ENCODE measurements around the gene MCCD1. TPM values are rescaled to one million over a fixed set of nuclear protein-coding genes. Genes with fewer than 3 reads are reported as not detected.

The MCCD1 gene
- total RNA-seq, 1 experiment from 2014 or later, result not detected

DNA sequence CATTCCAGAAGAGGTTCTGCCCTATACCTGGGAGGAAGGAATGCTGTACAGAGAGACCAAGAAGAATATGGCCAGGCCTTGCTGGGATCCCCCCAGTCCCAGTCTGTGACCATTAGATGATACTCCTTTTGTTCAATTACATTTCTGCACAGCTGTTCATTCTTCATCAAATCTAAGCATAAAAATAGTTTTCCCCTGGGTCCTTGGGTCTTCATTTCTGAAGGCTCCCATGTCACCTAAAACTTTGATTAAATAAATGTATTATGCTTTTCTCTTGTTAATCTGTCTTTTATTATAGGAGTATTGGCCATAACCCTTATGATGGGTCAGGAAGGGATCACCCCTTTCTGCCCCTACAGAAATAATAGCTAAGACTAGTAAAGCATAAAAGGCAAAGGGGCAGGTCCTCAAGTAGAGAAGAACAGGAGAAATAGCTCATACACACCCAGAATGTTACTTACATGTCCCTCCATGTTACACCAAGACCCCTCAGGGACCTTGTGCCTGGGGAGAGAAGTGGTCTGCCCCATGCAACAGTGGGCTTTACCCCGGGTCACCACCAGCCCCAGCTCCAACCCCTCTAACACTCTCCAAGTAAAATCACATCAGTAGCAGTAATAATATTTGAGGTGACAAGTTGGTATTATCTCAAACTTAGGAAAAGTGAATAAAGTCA lies 41.2 kb downstream of the MCCD1 start:
- no peak for DNase-seq (ENCODE audit: low read depth)

DNA sequence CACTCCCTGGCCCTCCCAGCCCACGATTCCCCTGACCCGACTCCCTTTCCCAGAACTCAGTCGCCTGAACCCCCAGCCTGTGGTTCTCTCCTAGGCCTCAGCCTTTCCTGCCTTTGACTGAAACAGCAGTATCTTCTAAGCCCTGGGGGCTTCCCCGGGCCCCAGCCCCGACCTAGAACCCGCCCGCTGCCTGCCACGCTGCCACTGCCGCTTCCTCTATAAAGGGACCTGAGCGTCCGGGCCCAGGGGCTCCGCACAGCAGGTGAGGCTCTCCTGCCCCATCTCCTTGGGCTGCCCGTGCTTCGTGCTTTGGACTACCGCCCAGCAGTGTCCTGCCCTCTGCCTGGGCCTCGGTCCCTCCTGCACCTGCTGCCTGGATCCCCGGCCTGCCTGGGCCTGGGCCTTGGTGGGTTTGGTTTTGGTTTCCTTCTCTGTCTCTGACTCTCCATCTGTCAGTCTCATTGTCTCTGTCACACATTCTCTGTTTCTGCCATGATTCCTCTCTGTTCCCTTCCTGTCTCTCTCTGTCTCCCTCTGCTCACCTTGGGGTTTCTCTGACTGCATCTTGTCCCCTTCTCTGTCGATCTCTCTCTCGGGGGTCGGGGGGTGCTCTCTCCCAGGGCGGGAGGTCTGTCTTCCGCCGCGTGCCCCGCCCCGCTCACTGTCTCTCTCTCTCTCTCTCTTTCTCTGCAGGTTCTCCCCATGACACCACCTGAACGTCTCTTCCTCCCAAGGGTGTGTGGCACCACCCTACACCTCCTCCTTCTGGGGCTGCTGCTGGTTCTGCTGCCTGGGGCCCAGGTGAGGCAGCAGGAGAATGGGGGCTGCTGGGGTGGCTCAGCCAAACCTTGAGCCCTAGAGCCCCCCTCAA lies 43.5 kb downstream of the MCCD1 start, which contains the start of gene LTA:
LTA (plus strand) TSS at position 249 of the 871 bp plus-strand sequence; CDS start at position 703, 454 bp downstream.
- DNase-seq (ENCODE audit: low read depth), result no peak

- DNase-seq (ENCODE audit: low read depth), result no peak
Measured at GRCh38 chr6:31573239-31574105, 44.7 kb downstream of the MCCD1 start.

GRCh38 chr6:31574106-31575061 lies 45.6 kb downstream of the MCCD1 start:
- DNase-seq (ENCODE audit: low read depth), result no peak

DNA sequence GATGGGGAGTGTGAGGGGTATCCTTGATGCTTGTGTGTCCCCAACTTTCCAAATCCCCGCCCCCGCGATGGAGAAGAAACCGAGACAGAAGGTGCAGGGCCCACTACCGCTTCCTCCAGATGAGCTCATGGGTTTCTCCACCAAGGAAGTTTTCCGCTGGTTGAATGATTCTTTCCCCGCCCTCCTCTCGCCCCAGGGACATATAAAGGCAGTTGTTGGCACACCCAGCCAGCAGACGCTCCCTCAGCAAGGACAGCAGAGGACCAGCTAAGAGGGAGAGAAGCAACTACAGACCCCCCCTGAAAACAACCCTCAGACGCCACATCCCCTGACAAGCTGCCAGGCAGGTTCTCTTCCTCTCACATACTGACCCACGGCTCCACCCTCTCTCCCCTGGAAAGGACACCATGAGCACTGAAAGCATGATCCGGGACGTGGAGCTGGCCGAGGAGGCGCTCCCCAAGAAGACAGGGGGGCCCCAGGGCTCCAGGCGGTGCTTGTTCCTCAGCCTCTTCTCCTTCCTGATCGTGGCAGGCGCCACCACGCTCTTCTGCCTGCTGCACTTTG lies 46.7 kb downstream of the MCCD1 start, which contains the start of gene TNF:
TNF (plus strand) TSS at position 231 of the 567 bp plus-strand sequence; CDS start at position 408, 177 bp downstream.
- DNase-seq (ENCODE audit: low read depth), result no peak

- no peak for DNase-seq (ENCODE audit: low read depth)
Measured at GRCh38 chr6:31575952-31576685, 47.4 kb downstream of the MCCD1 start.

DNA sequence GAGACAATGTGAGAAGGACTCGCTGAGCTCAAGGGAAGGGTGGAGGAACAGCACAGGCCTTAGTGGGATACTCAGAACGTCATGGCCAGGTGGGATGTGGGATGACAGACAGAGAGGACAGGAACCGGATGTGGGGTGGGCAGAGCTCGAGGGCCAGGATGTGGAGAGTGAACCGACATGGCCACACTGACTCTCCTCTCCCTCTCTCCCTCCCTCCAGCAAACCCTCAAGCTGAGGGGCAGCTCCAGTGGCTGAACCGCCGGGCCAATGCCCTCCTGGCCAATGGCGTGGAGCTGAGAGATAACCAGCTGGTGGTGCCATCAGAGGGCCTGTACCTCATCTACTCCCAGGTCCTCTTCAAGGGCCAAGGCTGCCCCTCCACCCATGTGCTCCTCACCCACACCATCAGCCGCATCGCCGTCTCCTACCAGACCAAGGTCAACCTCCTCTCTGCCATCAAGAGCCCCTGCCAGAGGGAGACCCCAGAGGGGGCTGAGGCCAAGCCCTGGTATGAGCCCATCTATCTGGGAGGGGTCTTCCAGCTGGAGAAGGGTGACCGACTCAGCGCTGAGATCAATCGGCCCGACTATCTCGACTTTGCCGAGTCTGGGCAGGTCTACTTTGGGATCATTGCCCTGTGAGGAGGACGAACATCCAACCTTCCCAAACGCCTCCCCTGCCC lies 48.3 kb downstream of the MCCD1 start:
- no peak for DNase-seq (ENCODE audit: low read depth)

DNA sequence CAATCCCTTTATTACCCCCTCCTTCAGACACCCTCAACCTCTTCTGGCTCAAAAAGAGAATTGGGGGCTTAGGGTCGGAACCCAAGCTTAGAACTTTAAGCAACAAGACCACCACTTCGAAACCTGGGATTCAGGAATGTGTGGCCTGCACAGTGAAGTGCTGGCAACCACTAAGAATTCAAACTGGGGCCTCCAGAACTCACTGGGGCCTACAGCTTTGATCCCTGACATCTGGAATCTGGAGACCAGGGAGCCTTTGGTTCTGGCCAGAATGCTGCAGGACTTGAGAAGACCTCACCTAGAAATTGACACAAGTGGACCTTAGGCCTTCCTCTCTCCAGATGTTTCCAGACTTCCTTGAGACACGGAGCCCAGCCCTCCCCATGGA lies 48.8 kb downstream of the MCCD1 start:
- no peak for DNase-seq (ENCODE audit: low read depth)

DNA sequence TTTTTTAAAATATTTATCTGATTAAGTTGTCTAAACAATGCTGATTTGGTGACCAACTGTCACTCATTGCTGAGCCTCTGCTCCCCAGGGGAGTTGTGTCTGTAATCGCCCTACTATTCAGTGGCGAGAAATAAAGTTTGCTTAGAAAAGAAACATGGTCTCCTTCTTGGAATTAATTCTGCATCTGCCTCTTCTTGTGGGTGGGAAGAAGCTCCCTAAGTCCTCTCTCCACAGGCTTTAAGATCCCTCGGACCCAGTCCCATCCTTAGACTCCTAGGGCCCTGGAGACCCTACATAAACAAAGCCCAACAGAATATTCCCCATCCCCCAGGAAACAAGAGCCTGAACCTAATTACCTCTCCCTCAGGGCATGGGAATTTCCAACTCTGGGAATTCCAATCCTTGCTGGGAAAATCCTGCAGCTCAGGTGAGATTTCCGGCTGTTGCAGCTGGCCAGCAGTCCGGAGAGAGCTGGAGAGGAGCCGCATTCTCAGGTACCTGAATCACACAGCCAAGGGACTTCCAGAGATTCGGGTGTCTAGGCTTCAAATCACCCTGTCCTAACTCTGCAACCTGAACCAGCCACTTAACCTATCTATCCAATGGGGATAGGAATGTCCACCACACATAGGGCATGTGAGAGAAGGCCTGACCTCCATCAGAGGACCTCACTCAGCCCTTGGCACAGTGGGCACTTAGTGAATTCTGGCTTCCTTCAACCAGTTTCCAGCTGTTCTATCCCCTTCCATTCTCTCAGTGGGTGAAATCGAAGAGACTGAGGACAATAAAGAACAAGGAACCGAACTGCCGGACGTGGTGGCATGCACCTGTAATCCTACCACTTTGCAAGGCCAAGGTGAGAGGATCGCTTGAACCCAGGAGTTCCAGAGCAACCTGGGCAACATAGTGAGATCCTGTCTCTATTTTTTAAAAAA lies 49.7 kb downstream of the MCCD1 start:
- peak; percentile 50 for DNase-seq (ENCODE audit: low read depth)

GRCh38 chr6:31579119-31579505 lies 50.4 kb downstream of the MCCD1 start:
- no peak for DNase-seq (ENCODE audit: low read depth)

Other genes with a start within 250 kb of the MCCD1 start
- gene HLA-B, start 171.8 kb upstream of the MCCD1 start, total RNA-seq (2014; rRNA removed; shearing (Covaris generic)), result 5,375 and 6,541 TPM in 2 replicates
- 155 and 164 TPM in 2 replicates for gene MICA, start 125.4 kb upstream of the MCCD1 start, total RNA-seq (2014; rRNA removed; shearing (Covaris generic))
- 47.6 and 59.9 TPM in 2 replicates for gene MICB, start 30.8 kb upstream of the MCCD1 start, total RNA-seq (2014; rRNA removed; shearing (Covaris generic))
- gene DDX39B, start 13.0 kb downstream of the MCCD1 start, total RNA-seq (2014; rRNA removed; shearing (Covaris generic)), result 351 and 506 TPM in 2 replicates
- 0.20 TPM in 1 of 2 replicates, not detected in the other for gene ATP6V1G2, start 17.6 kb downstream of the MCCD1 start, total RNA-seq (2014; rRNA removed; shearing (Covaris generic))
- 12.8 and 25.7 TPM in 2 replicates for gene NFKBIL1, start 18.6 kb downstream of the MCCD1 start, total RNA-seq (2014; rRNA removed; shearing (Covaris generic))
- gene LTA, start 43.3 kb downstream of the MCCD1 start, total RNA-seq (2014; rRNA removed; shearing (Covaris generic)), result not detected in 2 replicates
- gene TNF, start 46.6 kb downstream of the MCCD1 start, total RNA-seq (2014; rRNA removed; shearing (Covaris generic)), result 0.47 and 0.62 TPM in 2 replicates
- 2.1 and 4.6 TPM in 2 replicates for gene LTB, start 53.5 kb downstream of the MCCD1 start, total RNA-seq (2014; rRNA removed; shearing (Covaris generic))
- gene LST1, start 57.3 kb downstream of the MCCD1 start, total RNA-seq (2014; rRNA removed; shearing (Covaris generic)), result not detected in 2 replicates
- not detected in 2 replicates for gene NCR3, start 64.0 kb downstream of the MCCD1 start, total RNA-seq (2014; rRNA removed; shearing (Covaris generic))
- not detected in 2 replicates for gene AIF1, start 86.3 kb downstream of the MCCD1 start, total RNA-seq (2014; rRNA removed; shearing (Covaris generic))
- 71.4 and 121 TPM in 2 replicates for gene PRRC2A, start 91.8 kb downstream of the MCCD1 start, total RNA-seq (2014; rRNA removed; shearing (Covaris generic))
- gene BAG6, start 123.7 kb downstream of the MCCD1 start, total RNA-seq (2014; rRNA removed; shearing (Covaris generic)), result 194 and 317 TPM in 2 replicates
- gene APOM, start 126.9 kb downstream of the MCCD1 start, total RNA-seq (2014; rRNA removed; shearing (Covaris generic)), result 3.7 and 6.9 TPM in 2 replicates
- 29.9 and 37.5 TPM in 2 replicates for gene C6orf47, start 131.8 kb downstream of the MCCD1 start, total RNA-seq (2014; rRNA removed; shearing (Covaris generic))
- 17.7 and 31.6 TPM in 2 replicates for gene GPANK1, start 136.0 kb downstream of the MCCD1 start, total RNA-seq (2014; rRNA removed; shearing (Covaris generic))
- 645 and 1,183 TPM in 2 replicates for gene CSNK2B, start 137.1 kb downstream of the MCCD1 start, total RNA-seq (2014; rRNA removed; shearing (Covaris generic))
- 0.10 and 1.1 TPM in 2 replicates for gene LY6G5B, start 141.0 kb downstream of the MCCD1 start, total RNA-seq (2014; rRNA removed; shearing (Covaris generic))
- 2.0 and 2.5 TPM in 2 replicates for gene LY6G5C, start 152.1 kb downstream of the MCCD1 start, total RNA-seq (2014; rRNA removed; shearing (Covaris generic))
- gene ABHD16A, start 174.4 kb downstream of the MCCD1 start, total RNA-seq (2014; rRNA removed; shearing (Covaris generic)), result 37.0 and 51.9 TPM in 2 replicates
- gene LY6G6F, start 177.9 kb downstream of the MCCD1 start, total RNA-seq (2014; rRNA removed; shearing (Covaris generic)), result not detected in 2 replicates
- gene LY6G6D, start 186.4 kb downstream of the MCCD1 start, total RNA-seq (2014; rRNA removed; shearing (Covaris generic)), result not detected in 2 replicates
- not detected in 2 replicates for gene LY6G6C, start 192.8 kb downstream of the MCCD1 start, total RNA-seq (2014; rRNA removed; shearing (Covaris generic))
- gene MPIG6B, start 194.4 kb downstream of the MCCD1 start, total RNA-seq (2014; rRNA removed; shearing (Covaris generic)), result not detected in 2 replicates
- 75.1 and 90.7 TPM in 2 replicates for gene DDAH2, start 200.3 kb downstream of the MCCD1 start, total RNA-seq (2014; rRNA removed; shearing (Covaris generic))
- gene CLIC1, start 207.6 kb downstream of the MCCD1 start, total RNA-seq (2014; rRNA removed; shearing (Covaris generic)), result 1,686 and 1,715 TPM in 2 replicates
- gene MSH5, start 211.0 kb downstream of the MCCD1 start, total RNA-seq (2014; rRNA removed; shearing (Covaris generic)), result 12.8 and 19.4 TPM in 2 replicates
- gene SAPCD1, start 233.7 kb downstream of the MCCD1 start, total RNA-seq (2014; rRNA removed; shearing (Covaris generic)), result 1.7 TPM in 1 of 2 replicates, not detected in the other
- 0.94 and 1.8 TPM in 2 replicates for gene VWA7, start 248.4 kb downstream of the MCCD1 start, total RNA-seq (2014; rRNA removed; shearing (Covaris generic))

Data from M059J (cell line).